ENCODE measurements around the gene TNIP3.
"Not testable (repeated sequence)": the region's sequence is repeated elsewhere in the genome, so short reads cannot be mapped to it uniquely, and the experiment has no call there.

The TNIP3 gene, protein sequence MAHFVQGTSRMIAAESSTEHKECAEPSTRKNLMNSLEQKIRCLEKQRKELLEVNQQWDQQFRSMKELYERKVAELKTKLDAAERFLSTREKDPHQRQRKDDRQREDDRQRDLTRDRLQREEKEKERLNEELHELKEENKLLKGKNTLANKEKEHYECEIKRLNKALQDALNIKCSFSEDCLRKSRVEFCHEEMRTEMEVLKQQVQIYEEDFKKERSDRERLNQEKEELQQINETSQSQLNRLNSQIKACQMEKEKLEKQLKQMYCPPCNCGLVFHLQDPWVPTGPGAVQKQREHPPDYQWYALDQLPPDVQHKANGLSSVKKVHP

DNA sequence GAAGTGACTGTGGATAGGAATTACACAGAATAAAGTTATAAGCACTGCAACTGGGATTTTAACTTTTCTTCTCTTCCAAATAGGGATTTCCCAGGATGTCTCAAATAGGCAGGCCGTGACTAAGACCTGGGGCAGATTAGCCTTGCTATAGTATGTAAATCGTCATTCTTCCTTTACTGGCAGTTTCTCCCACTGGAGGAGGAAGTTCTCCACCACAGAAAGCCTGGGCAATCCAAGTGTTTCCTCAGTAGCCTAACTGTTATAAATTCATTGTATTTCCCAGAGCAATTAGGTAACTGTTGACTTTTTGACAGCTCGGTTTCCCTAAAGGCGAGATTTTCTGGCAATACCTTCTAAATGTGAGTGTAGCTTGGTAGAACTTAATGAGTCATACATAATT, at the start of gene TNIP3:
TNIP3 (minus strand) TSS at position 31 of the 400 bp plus-strand sequence. CDS start 196 bp downstream, outside the sequence.
- DNase-seq, result no peak

- no peak for DNase-seq
Observed at GRCh38 chr4:121212806-121213205, 48.7 kb upstream of the TNIP3 start.

DNA sequence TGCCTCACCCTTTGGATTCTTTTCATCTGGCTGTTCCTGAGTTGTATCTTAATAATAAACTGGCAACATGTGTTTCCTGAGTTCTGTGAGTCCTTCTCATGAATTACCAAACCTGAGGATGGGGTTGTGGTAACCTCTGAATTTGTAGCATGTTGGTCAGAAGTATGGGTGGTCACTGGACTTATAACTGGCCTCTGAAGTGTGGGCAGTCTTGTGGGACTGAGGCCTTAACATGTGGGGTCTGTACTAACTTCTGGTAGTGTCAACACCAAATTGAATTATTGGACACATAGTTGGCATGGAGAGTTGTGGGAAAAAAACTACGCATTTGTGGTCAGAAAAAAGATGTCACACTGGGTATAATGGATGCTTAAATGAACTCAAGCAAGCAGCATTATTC, 45.0 kb upstream of the TNIP3 start:
- DNase-seq, result no peak

DNA sequence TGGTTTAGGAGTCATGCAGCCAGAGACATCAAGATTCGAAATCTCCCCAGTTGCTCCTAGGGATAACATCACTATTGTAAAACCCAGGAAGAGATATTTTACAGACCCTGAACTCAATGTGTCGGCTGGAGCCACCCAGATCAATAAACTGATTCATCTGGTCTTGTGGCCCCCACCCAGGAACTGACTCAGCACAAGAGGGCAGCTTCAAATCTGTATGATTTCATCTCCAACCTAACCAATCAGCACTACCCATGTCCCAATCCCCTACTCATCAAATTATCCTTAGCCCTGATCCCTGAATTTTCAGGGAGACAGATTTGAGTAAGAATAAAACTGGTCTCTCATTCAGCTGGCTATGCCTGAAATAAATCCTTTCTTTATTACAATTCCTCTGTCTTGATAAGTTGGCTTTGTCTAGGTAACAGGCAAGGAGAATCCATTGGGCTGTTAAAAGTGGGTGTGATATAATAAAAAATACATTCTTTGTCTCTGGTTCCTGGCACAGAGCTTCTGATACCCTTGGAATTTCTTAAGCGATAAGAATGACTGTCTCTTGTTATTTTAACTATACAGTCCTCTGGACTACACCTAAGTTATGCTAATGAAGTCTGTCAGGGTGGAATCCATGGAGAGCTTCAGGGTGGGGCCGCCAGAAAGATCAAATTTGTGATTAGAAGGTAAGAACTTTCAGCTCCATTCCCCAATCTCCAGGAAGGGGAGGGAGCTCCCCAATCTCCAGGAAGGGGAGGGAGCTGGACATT, 44.3 kb upstream of the TNIP3 start:
- DNase-seq, result no peak

DNA sequence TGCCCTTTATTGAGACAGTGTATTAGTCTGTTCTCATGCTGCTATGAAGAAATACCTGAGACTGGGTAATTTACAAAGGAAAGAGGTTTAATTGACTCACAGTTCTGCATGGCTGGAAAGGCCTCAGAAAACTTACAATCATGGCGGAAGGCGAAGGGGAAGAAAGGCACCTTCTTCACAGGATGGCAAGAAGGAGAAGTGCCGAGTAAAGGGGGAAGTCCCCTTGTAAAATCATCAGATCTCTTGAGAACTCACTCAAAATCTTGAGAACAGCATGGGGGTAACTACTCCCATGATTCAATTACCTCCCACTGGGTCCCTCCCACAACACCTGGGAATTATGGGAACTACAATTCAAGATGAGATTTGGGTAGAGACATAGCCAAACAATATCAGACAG, 41.7 kb upstream of the TNIP3 start:
- DNase-seq, result not testable (repeated sequence)

- no peak for DNase-seq
Observed at GRCh38 chr4:121200795-121201472, 36.8 kb upstream of the TNIP3 start.

- no peak for DNase-seq
Observed at GRCh38 chr4:121199742-121200561, 35.8 kb upstream of the TNIP3 start.

DNA sequence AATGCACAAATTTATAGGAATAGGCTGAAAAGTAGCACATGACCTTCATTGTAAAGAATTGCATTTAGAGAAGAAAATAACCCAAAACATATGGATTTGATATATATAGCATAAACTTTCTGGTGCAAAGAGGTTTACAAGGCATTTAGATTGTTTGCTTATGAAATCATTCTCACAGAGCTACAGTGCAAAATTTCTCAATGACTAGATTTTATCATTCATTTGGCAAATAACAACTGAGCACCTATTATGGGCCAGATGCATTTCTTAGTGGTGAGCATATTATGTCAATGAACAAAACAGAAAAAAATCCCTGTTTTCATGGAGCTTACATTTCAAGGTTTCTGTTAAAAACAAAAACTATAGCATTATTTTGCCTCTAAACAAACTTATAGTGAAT, 34.1 kb upstream of the TNIP3 start:
- DNase-seq, result no peak

- DNase-seq, result no peak
Observed at GRCh38 chr4:121195649-121196048, 31.5 kb upstream of the TNIP3 start.

DNA sequence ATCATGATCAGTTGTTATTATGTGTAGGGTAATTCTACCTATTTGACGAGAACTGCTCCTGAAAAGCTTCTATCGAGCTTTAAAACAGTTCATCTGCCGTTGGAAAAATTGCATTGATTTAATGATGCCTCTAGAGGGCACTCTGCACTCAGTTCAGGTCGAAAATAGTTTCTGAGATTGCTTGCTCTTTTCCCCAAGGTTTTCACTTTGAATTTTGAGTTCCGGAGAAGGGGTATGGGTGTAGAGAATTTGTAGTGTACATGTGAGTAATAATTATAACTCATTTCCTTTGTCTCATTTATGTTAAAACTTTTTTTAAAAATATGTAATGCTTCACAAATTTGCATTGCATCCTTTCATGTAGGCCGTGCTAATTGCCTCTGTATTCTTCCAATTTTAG, 28.4 kb upstream of the TNIP3 start:
- peak in 1 of 56 donors; percentile 1 for DNase-seq

DNA sequence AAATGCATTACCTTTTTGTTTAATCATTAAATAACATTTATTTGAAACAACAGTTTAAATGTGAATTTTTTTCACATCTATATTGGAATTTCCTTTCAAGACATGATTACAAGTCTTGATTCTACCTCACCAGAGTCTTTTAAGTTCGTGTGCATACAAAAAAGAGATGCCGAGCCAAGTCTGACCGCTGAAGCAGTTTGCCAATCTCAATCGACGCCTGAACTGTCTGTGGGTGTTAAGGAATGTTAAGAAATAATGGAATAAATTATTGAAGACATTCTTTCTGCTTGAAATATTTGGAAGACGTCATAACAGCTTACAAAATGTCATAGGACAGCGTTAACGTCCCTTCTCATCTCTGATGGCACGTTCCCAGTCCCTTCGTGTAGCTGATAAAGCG, 27.9 kb upstream of the TNIP3 start:
- no peak for DNase-seq

DNA sequence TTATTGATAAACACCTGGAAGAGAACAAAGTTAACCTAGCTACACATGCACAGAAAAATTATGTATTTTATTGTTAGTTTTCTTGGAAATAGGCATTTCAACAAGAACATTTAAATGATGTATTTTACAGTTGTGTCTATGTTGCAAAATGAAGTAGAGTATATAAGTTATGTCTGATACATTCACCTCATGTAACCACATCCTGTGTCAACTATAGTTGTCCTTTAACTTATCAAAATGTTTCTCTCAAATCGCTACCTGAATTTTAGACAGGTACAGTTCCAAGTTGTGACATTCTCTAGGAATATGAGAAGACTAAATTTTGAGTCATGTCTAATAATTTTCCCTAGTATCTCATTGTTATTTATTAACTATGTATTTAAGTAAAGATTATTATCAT, 27.2 kb upstream of the TNIP3 start:
- no peak for DNase-seq

- DNase-seq, result no peak
Observed at GRCh38 chr4:121190389-121190788, 26.3 kb upstream of the TNIP3 start.

- DNase-seq, result no peak
Observed at GRCh38 chr4:121189326-121190215, 25.4 kb upstream of the TNIP3 start.

DNA sequence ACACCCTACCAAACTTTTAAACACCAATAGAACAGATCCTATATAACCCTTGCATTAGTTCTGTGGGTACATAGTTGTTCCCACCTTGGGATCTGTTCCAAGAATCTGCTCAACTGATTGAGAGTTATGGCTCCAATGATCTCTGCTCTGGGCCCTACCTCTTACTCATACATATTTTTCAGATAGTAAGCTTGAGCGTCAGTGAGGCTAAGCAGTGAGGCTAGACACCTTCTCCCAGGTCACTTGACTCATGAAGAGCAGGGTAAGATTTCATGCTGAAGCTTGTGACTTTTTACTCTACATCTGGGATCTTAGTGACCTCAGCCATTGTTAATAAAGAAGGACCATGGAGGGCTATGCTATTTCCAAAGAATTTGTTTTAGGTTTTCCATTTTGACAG, 23.1 kb upstream of the TNIP3 start:
- no peak for DNase-seq

GRCh38 chr4:121185960-121186359, 21.8 kb upstream of the TNIP3 start:
- no peak for DNase-seq

DNA sequence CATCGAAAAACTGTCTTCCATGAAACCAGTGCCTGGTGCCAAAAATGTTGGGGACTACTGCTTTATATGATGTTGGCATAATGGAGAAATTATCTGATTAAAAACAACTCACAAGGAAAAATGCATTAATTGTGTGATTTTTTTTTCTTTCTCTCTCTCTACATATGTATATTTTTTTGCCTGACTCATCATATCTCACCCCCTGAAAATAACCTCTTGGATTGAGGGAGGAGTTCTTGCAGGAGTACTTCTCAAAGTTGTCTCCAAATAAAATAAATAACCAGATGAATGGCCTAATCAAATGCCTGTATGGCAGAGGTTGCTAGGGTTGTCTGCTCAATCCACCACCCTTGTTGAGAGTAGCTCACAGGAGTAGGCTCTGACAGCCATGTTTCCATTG, 19.9 kb upstream of the TNIP3 start:
- DNase-seq, result no peak

- no peak for DNase-seq
Observed at GRCh38 chr4:121183361-121183760, 19.2 kb upstream of the TNIP3 start.

DNA sequence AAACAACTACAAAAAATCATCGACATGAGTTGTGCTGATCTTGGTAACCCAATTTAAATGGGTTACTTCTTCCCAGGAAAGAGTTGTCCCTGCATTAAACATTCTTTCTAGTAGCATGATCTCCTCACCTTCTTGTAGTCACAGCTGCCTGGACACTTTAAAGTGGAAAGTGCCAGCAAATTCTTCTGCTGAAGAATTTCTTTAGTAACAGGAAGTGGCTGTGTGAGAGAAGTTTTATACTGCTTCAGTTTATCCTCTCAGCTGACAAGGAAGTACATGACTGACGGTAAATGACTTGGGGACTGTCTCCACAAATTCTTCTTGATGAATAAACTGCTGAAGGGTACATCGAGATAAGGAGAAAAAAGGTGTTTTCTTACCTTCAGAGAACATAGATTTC, 18.2 kb upstream of the TNIP3 start:
- no peak for DNase-seq

GRCh38 chr4:121181493-121181892, 17.4 kb upstream of the TNIP3 start:
- DNase-seq, result no peak

Data from nucleus accumbens (tissue), 56 donors.